HepG2 (cell line): ENCODE measurements around the gene PIGL. TPM values are rescaled to one million over a fixed set of nuclear protein-coding genes. Genes with fewer than 3 reads are reported as not detected.

Source experiments
- ATAC-seq: fragments of 200-7000 bp; cut with Tn5 transposase; 3 replicates; pipeline ENCODE4 v1.9.1; 2020; ENCODE audit warnings: mild to moderate bottlenecking, moderate library complexity
- BruUV-seq: library from RNA; stranded (reverse); fragments of 400-500 nt; replicated peaks from 2 replicates; lab custom pipeline; 2021; lab: Mats Ljungman, UMichigan
- CTCF ChIA-PET: fragments of 300-600 bp; formaldehyde crosslinking; extraction: SDS; loops from one replicate; lab custom pipeline; 2021; ENCODE audit warnings: low total read pairs, inconsistent platforms, low intra/inter-chr PET ratio; lab: Yijun Ruan, JAX
- POLR2A ChIA-PET: fragments of 350-600 bp; sonication (Branson Sonifier 250); formaldehyde crosslinking; loops from one replicate; lab custom pipeline; 2020; ENCODE audit warnings: antibody characterized with exemption, inconsistent platforms; lab: Yijun Ruan, JAX
- DNase-seq: peaks from one replicate; pipeline ENCODE4 v3.0.0-alpha.2; 2015; ENCODE audit warnings: low spot score
- FAIRE-seq: peaks from 3 replicates; lab custom pipeline; 2011; peaks lifted over from hg19 to GRCh38; lab: Jason Lieb, UNC
- H2AFZ ChIP-seq: one replicate; pipeline ENCODE4 v1.6.1; 2011; ENCODE audit warnings: low read length, inconsistent platforms
- H3K27ac ChIP-seq: fragments of 300-600 bp; 3 replicates; pipeline ENCODE4 v1.8.0; 2011; ENCODE audit warnings: mixed run types, mild to moderate bottlenecking, mixed read lengths, low read length, inconsistent platforms; ENCODE audit not compliant: insufficient read depth; ENCODE audit errors: extremely low read length
- H3K27me3 ChIP-seq, 2 experiments: fragments of 200-600 bp in 1 of 2; 2 replicates in 1 of 2; 3 replicates in 1 of 2; pipeline versions ENCODE4 v1.6.0 to v1.8.0; 2011; ENCODE audit warnings: low read length in 2 of 2, mild to moderate bottlenecking in 2 of 2, moderate library complexity in 2 of 2, inconsistent platforms in 1 of 2; ENCODE audit not compliant: insufficient read depth in 2 of 2, control insufficient read depth in 1 of 2
- H3K36me3 ChIP-seq, 2 experiments: fragments of 200-600 bp in 1 of 2; replicated peaks in 1 of 2; 2 replicates in 1 of 2; 3 replicates in 1 of 2; pipeline versions ENCODE4 v1.5.1 to v1.8.0; 2011; ENCODE audit warnings: low read length in 2 of 2, inconsistent platforms in 1 of 2; ENCODE audit not compliant: insufficient read depth in 2 of 2, control insufficient read depth in 1 of 2
- H3K4me1 ChIP-seq: 2 replicates; pipeline ENCODE4 v1.5.1; 2012; ENCODE audit warnings: low read length, inconsistent platforms; ENCODE audit not compliant: insufficient read depth
- H3K4me2 ChIP-seq: 2 replicates; pipeline ENCODE4 v1.6.0; 2011; ENCODE audit warnings: low read depth, low read length, inconsistent platforms
- H3K4me3 ChIP-seq, 3 experiments: fragments of 200-600 bp in 1 of 3; sonication (generic), shearing (Covaris generic) in 1 of 3; replicated peaks in 1 of 3; 2 replicates each; pipeline ENCODE4 v1.5.1; 2011 to 2016; ENCODE audit warnings: low read length in 3 of 3, inconsistent platforms in 2 of 3, low read depth in 2 of 3, mild to moderate bottlenecking in 2 of 3, control low read depth in 1 of 3, mixed read lengths in 1 of 3; ENCODE audit not compliant: insufficient read depth in 1 of 3
- H3K79me2 ChIP-seq: one replicate; pipeline ENCODE4 v1.6.1; 2011; ENCODE audit warnings: low read length, inconsistent platforms; ENCODE audit not compliant: insufficient read depth
- H3K9ac ChIP-seq: 2 replicates; pipeline ENCODE4 v1.6.0; 2011; ENCODE audit warnings: mild to moderate bottlenecking, low read depth, low read length, inconsistent platforms; ENCODE audit not compliant: insufficient read depth
- H3K9me3 ChIP-seq: 2 replicates; pipeline ENCODE4 v1.5.1; 2012; ENCODE audit warnings: mild to moderate bottlenecking, low read length
- H4K20me1 ChIP-seq: 2 replicates; pipeline ENCODE4 v1.6.0; 2011; ENCODE audit warnings: inconsistent platforms, mild to moderate bottlenecking, low read length, moderate library complexity; ENCODE audit not compliant: insufficient read depth
- CCDC6 ChIP-seq: sonication (generic); formaldehyde crosslinking; IDR thresholded peaks from 2 replicates; pipeline ENCODE4 v1.8.1; 2022; ENCODE audit warnings: mild to moderate bottlenecking, missing genetic modification reagents, moderate library complexity
- DR1 ChIP-seq: sonication (generic); formaldehyde crosslinking; IDR thresholded peaks from 2 replicates; pipeline ENCODE4 v1.8.0; 2021; ENCODE audit warnings: mild to moderate bottlenecking, missing genetic modification reagents, inconsistent platforms
- HNRNPUL1 ChIP-seq: fragments of 200-400 bp; formaldehyde crosslinking; IDR thresholded peaks from 2 replicates; pipeline ENCODE4 v1.6.1; 2017; ENCODE audit warnings: low read depth, mild to moderate bottlenecking, low read length, moderate library complexity
- MIER3 ChIP-seq: IDR thresholded peaks from 2 replicates; pipeline ENCODE4 v1.6.1; 2016; ENCODE audit warnings: missing compliant biosample characterization, borderline replicate concordance
- MLXIP ChIP-seq: sonication (generic); formaldehyde crosslinking; IDR thresholded peaks from 2 replicates; pipeline ENCODE4 v1.9.0; 2021; ENCODE audit warnings: missing genetic modification reagents, borderline replicate concordance
- NFKB2 ChIP-seq: sonication (generic); formaldehyde crosslinking; IDR thresholded peaks from 2 replicates; pipeline ENCODE4 v1.4.0; 2020; ENCODE audit warnings: missing genetic modification reagents, borderline replicate concordance
- ZNF430 ChIP-seq: sonication (generic); formaldehyde crosslinking; IDR thresholded peaks from 2 replicates; pipeline ENCODE4 v1.9.0; 2021; ENCODE audit warnings: mild to moderate bottlenecking, missing genetic modification reagents
- ZNF441 ChIP-seq: sonication (generic); formaldehyde crosslinking; IDR thresholded peaks from 2 replicates; pipeline ENCODE4 v1.7.0; 2021; ENCODE audit warnings: missing genetic modification reagents, borderline replicate concordance
- ZNF563 ChIP-seq: sonication (generic); formaldehyde crosslinking; IDR thresholded peaks from 2 replicates; pipeline ENCODE4 v1.8.0; 2022; ENCODE audit warnings: mild to moderate bottlenecking, moderate library complexity, missing genetic modification reagents
- WGBS: methylation state at CpG from one replicate; pipeline ENCODE4 v1.1.6; 2017; ENCODE audit warnings: low lambda C conversion rate; 5-methylcytosine and 5-hydroxymethylcytosine counted together
- in situ Hi-C: cut with HindIII; loops from 2 replicates; pipeline ENCODE4 v1.10.0; 2017; ENCODE audit warnings: low pct_unique_long_range_greater_than_20kb; ENCODE audit not compliant: extremely low pct_ligation_motif_present
- intact Hi-C: fragments of 100-400 bp; cut with micrococcal nuclease; formaldehyde crosslinking; loops from one replicate; pipeline ENCODE4 v1.10.0; 2022; ENCODE audit not compliant: unreplicated experiment
- polyA plus RNA-seq, 8 experiments: library from polyadenylated mRNA; depleted of rRNA in 3 of 8; stranded (reverse) in 7 of 8; unstranded in 1 of 8; fragments of >200 nt; fragmentation: Illumina TruSeq in 4 of 8; extraction: Trizol in 4 of 8; gene quantifications; 2 replicates each; pipeline versions ENCODE4 v1.2.1 to v1.2.3, GENCODE V29; 2011 to 2016; ENCODE audit warnings: low read depth in 4 of 8, missing spikeins in 1 of 8, mixed read lengths in 1 of 8; ENCODE audit not compliant: insufficient read depth in 1 of 8
- total RNA-seq, 5 experiments: library from RNA; depleted of rRNA; stranded (reverse); fragments of >200 nt; fragmentation: Illumina TruSeq; extraction: Trizol; gene quantifications; 2 replicates each; pipeline ENCODE4 v1.2.3, GENCODE V29; 2016; ENCODE audit warnings: low read depth in 1 of 5

The PIGL gene
- total and polyA plus RNA-seq, 2 of the 13 experiments (the other 11 are each of a cell fraction or from before 2014, with no cell fraction given): 28.5 to 63.8 TPM

- CTCF ChIA-PET: no interaction called here
- Histone ChIP-seq H3K4me1 (no peaks in the 10 kb centered on the region), H3K79me2 (peaks cover 58% of the 10 kb centered on the region), H4K20me1 (no peaks in the 10 kb centered on the region; the same call in 1 of the 2 replicates), H3K9me3 (no peaks in the 10 kb centered on the region), H2AFZ (no peak overlapping the region), H3K27me3 (no peaks in the 10 kb centered on the region), H3K27ac (no peak overlapping the region), H3K4me3 (no peak overlapping the region), H3K9ac (no peak overlapping the region), H3K36me3 (peaks cover 10 to 69% of the 10 kb centered on the region in 2 experiments; a peak in 4 of 5 replicates), H3K4me2 (no peak overlapping the region)
- intact Hi-C loops (no loop called here), in situ Hi-C loops (no loop called here)
- DNase-seq (no peak), FAIRE-seq (no peak), ATAC-seq (no peak)
- no peak for TF ChIP-seq CCDC6 (CRISPR knock-in tag)
- TF ChIP-seq NFKB2 (CRISPR knock-in tag): no peak
- TF ChIP-seq HNRNPUL1: no peak
- TF ChIP-seq ZNF441 (CRISPR knock-in tag): no peak
- TF ChIP-seq ZNF430 (CRISPR knock-in tag): no peak
- no peak for TF ChIP-seq MLXIP (CRISPR knock-in tag)
- TF ChIP-seq DR1 (CRISPR knock-in tag): no peak
- no peak for TF ChIP-seq MIER3
- no peak for TF ChIP-seq ZNF563 (CRISPR knock-in tag)
- 98% methylated on average over 3 of the region's 3 CpGs for WGBS
- POLR2A ChIA-PET: interaction anchor here (1.9 kb wide), 1 partner anchor 26 kb away, joined by 7 read pairs; the partner anchor contains the start of gene NCOR1
- BruUV-seq: no TSS peak
Observed at GRCh38 chr17:16189791-16190348, 27.1 kb upstream of the PIGL start.
